WTC11 (cell line): Measurements from ENCODE around the gene UAP1L1. TPM values are rescaled to one million over a fixed set of nuclear protein-coding genes. Genes with fewer than 3 reads are reported as not detected.

ENCODE experiments used
- AFF4 ChIP-seq: sonication (generic); formaldehyde crosslinking; IDR thresholded peaks from 2 replicates; pipeline ENCODE4 v1.8.1; 2023; ENCODE audit warnings: mild to moderate bottlenecking, missing genetic modification reagents, borderline replicate concordance
- ATF1 ChIP-seq: sonication (generic); formaldehyde crosslinking; IDR thresholded peaks from 2 replicates; pipeline ENCODE4 v1.8.1; 2023; ENCODE audit warnings: mild to moderate bottlenecking, moderate library complexity, missing genetic modification reagents
- CREM ChIP-seq: sonication (generic); formaldehyde crosslinking; IDR thresholded peaks from 2 replicates; pipeline ENCODE4 v1.8.1; 2022; ENCODE audit warnings: mild to moderate bottlenecking, missing genetic modification reagents, moderate library complexity
- ETV6 ChIP-seq: sonication (generic); formaldehyde crosslinking; IDR thresholded peaks from 2 replicates; pipeline ENCODE4 v1.8.1; 2022; ENCODE audit warnings: mild to moderate bottlenecking, missing genetic modification reagents
- FOXJ3 ChIP-seq: sonication (generic); formaldehyde crosslinking; IDR thresholded peaks from 2 replicates; pipeline ENCODE4 v1.9.0; 2021; ENCODE audit warnings: missing genetic modification reagents, mild to moderate bottlenecking, borderline replicate concordance
- FOXK1 ChIP-seq: sonication (generic); formaldehyde crosslinking; IDR thresholded peaks from 2 replicates; pipeline ENCODE4 v1.8.0; 2022; ENCODE audit warnings: mild to moderate bottlenecking, moderate library complexity, missing genetic modification reagents
- FOXP1 ChIP-seq: sonication (generic); formaldehyde crosslinking; IDR thresholded peaks from 2 replicates; pipeline ENCODE4 v1.8.0; 2022; ENCODE audit warnings: missing genetic modification reagents, mild to moderate bottlenecking, moderate library complexity, borderline replicate concordance
- FOXP4 ChIP-seq: sonication (generic); formaldehyde crosslinking; IDR thresholded peaks from 2 replicates; pipeline ENCODE4 v1.8.0; 2022; ENCODE audit warnings: mild to moderate bottlenecking, missing genetic modification reagents
- GABPB1 ChIP-seq: sonication (generic); formaldehyde crosslinking; IDR thresholded peaks from 2 replicates; pipeline ENCODE4 v1.8.1; 2023; ENCODE audit warnings: mild to moderate bottlenecking, missing genetic modification reagents
- JUN ChIP-seq: sonication (generic); formaldehyde crosslinking; IDR thresholded peaks from 2 replicates; pipeline ENCODE4 v1.8.0; 2023; ENCODE audit warnings: mild to moderate bottlenecking, missing genetic modification reagents
- NFE2L1 ChIP-seq: sonication (generic); formaldehyde crosslinking; IDR thresholded peaks from 2 replicates; pipeline ENCODE4 v1.8.1; 2023; ENCODE audit warnings: missing genetic modification reagents
- NFYB ChIP-seq: sonication (generic); formaldehyde crosslinking; conservative IDR thresholded peaks from 2 replicates; pipeline ENCODE4 v1.8.0; 2022; ENCODE audit warnings: low read depth, missing genetic modification reagents
- NR2C2 ChIP-seq: sonication (generic); formaldehyde crosslinking; IDR thresholded peaks from 2 replicates; pipeline ENCODE4 v1.8.0; 2022; ENCODE audit warnings: mild to moderate bottlenecking, missing genetic modification reagents
- RELA ChIP-seq: sonication (generic); formaldehyde crosslinking; IDR thresholded peaks from 2 replicates; pipeline ENCODE4 v1.8.1; 2022; ENCODE audit warnings: missing genetic modification reagents, mild to moderate bottlenecking, borderline replicate concordance
- ZBTB21 ChIP-seq: sonication (generic); formaldehyde crosslinking; IDR thresholded peaks from 2 replicates; pipeline ENCODE4 v1.8.1; 2023; ENCODE audit warnings: mild to moderate bottlenecking, missing genetic modification reagents, borderline replicate concordance
- ZNF232 ChIP-seq: sonication (generic); formaldehyde crosslinking; IDR thresholded peaks from 2 replicates; pipeline ENCODE4 v1.8.0; 2022; ENCODE audit warnings: mild to moderate bottlenecking, missing genetic modification reagents
- ZNF671 ChIP-seq: fragments of 250-450 bp; sonication (Bioruptor Pico); IDR thresholded peaks from 2 replicates; pipeline ENCODE4 v1.8.0; 2021; ENCODE audit warnings: mild to moderate bottlenecking
- total RNA-seq: library from RNA; stranded (reverse); gene quantifications from 3 replicates; pipeline ENCODE4 v1.2.3, GENCODE V29; 2021
- TF ChIP-seq, protein P1 (sequence below): sonication (generic); formaldehyde crosslinking; IDR thresholded peaks from 2 replicates; pipeline ENCODE4 v1.8.0; 2023; ENCODE audit warnings: missing genetic modification reagents, mild to moderate bottlenecking, borderline replicate concordance
- TF ChIP-seq, protein P2 (sequence below): fragments of 250-450 bp; sonication (Bioruptor Pico); IDR thresholded peaks from 2 replicates; pipeline ENCODE4 v1.9.0; 2021; ENCODE audit warnings: mild to moderate bottlenecking
- TF ChIP-seq, protein P3 (sequence below): sonication (generic); formaldehyde crosslinking; IDR thresholded peaks from 2 replicates; pipeline ENCODE4 v1.8.0; 2022; ENCODE audit warnings: missing genetic modification reagents

UAP1L1 gene
- total RNA-seq, 1 experiment from 2014 or later: 17.7 TPM

DNA sequence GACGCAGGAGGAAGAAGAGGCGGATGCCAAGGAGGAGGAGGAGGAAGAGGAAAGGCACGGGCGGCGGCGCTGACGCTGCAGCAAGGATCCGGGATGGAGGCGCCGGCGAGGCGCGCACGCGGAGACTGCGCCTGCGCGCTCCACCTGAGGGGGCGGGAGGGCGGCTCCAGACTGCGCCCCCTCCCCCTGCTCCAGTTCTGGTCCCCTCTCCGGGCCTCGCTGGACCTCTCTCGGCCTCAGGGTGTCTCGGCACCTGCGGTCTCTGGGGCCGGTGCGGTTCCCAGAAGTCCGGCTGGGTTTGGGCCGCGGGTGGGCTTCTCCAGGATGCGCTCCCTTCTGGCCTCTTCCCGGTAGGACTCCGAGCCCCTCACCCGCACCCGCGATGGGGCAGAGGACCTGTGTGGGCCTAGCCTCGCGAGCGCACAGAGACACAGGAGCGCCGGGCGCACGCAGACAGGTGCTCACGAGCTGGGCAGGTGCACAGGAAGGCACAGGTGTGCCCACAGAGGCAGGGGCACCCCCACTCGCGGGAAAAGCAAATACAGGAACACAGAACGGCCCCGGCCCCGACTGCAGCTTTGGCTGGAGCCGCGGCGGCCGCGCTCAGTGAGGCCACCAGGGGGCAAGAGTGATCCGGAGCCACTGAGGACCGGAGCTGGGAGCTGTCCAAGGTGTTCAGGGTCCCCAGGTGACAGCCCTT lies 31.1 kb upstream of the UAP1L1 start, which contains the start of gene NPDC1 (continued):
- TF ChIP-seq, protein P1, sequence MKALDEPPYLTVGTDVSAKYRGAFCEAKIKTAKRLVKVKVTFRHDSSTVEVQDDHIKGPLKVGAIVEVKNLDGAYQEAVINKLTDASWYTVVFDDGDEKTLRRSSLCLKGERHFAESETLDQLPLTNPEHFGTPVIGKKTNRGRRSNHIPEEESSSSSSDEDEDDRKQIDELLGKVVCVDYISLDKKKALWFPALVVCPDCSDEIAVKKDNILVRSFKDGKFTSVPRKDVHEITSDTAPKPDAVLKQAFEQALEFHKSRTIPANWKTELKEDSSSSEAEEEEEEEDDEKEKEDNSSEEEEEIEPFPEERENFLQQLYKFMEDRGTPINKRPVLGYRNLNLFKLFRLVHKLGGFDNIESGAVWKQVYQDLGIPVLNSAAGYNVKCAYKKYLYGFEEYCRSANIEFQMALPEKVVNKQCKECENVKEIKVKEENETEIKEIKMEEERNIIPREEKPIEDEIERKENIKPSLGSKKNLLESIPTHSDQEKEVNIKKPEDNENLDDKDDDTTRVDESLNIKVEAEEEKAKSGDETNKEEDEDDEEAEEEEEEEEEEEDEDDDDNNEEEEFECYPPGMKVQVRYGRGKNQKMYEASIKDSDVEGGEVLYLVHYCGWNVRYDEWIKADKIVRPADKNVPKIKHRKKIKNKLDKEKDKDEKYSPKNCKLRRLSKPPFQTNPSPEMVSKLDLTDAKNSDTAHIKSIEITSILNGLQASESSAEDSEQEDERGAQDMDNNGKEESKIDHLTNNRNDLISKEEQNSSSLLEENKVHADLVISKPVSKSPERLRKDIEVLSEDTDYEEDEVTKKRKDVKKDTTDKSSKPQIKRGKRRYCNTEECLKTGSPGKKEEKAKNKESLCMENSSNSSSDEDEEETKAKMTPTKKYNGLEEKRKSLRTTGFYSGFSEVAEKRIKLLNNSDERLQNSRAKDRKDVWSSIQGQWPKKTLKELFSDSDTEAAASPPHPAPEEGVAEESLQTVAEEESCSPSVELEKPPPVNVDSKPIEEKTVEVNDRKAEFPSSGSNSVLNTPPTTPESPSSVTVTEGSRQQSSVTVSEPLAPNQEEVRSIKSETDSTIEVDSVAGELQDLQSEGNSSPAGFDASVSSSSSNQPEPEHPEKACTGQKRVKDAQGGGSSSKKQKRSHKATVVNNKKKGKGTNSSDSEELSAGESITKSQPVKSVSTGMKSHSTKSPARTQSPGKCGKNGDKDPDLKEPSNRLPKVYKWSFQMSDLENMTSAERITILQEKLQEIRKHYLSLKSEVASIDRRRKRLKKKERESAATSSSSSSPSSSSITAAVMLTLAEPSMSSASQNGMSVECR (CRISPR knock-in tag): peak; percentile 96
- TF ChIP-seq ATF1 (0 out of 2 replicates have a peak, but pooled peaks have one; percentile 54), NR2C2 (CRISPR knock-in tag) (no peak), NFE2L1 (CRISPR knock-in tag) (peak; percentile 66; the same call in 1 of the 2 replicates), FOXJ3 (no peak), CREM (CRISPR knock-in tag) (0 out of 2 replicates have a peak, but pooled peaks have one; percentile 3), FOXK1 (CRISPR knock-in tag) (peak; percentile 47; the same call in 1 of the 2 replicates), NFYB (CRISPR knock-in tag) (no peak), ZBTB21 (CRISPR knock-in tag) (no peak; the same call in 1 of the 2 replicates), JUN (CRISPR knock-in tag) (peak; percentile 86; the same call in 1 of the 2 replicates), FOXP4 (CRISPR knock-in tag) (peak; percentile 80), ZNF671 (no peak), AFF4 (CRISPR knock-in tag) (0 out of 2 replicates have a peak, but pooled peaks have one; percentile 53), ZNF232 (CRISPR knock-in tag) (peak; percentile 9; the same call in 1 of the 2 replicates), GABPB1 (CRISPR knock-in tag) (0 out of 2 replicates have a peak, but pooled peaks have one; percentile 22), RELA (CRISPR knock-in tag) (peak; percentile 71; the same call in 1 of the 2 replicates), FOXP1 (no peak; the same call in none of the 2 replicates), ETV6 (CRISPR knock-in tag) (peak; percentile 56; the same call in 1 of the 2 replicates)
- TF ChIP-seq, protein P2, sequence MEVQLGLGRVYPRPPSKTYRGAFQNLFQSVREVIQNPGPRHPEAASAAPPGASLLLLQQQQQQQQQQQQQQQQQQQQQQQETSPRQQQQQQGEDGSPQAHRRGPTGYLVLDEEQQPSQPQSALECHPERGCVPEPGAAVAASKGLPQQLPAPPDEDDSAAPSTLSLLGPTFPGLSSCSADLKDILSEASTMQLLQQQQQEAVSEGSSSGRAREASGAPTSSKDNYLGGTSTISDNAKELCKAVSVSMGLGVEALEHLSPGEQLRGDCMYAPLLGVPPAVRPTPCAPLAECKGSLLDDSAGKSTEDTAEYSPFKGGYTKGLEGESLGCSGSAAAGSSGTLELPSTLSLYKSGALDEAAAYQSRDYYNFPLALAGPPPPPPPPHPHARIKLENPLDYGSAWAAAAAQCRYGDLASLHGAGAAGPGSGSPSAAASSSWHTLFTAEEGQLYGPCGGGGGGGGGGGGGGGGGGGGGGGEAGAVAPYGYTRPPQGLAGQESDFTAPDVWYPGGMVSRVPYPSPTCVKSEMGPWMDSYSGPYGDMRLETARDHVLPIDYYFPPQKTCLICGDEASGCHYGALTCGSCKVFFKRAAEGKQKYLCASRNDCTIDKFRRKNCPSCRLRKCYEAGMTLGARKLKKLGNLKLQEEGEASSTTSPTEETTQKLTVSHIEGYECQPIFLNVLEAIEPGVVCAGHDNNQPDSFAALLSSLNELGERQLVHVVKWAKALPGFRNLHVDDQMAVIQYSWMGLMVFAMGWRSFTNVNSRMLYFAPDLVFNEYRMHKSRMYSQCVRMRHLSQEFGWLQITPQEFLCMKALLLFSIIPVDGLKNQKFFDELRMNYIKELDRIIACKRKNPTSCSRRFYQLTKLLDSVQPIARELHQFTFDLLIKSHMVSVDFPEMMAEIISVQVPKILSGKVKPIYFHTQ (CRISPR knock-in tag): no peak
- TF ChIP-seq, protein P3, sequence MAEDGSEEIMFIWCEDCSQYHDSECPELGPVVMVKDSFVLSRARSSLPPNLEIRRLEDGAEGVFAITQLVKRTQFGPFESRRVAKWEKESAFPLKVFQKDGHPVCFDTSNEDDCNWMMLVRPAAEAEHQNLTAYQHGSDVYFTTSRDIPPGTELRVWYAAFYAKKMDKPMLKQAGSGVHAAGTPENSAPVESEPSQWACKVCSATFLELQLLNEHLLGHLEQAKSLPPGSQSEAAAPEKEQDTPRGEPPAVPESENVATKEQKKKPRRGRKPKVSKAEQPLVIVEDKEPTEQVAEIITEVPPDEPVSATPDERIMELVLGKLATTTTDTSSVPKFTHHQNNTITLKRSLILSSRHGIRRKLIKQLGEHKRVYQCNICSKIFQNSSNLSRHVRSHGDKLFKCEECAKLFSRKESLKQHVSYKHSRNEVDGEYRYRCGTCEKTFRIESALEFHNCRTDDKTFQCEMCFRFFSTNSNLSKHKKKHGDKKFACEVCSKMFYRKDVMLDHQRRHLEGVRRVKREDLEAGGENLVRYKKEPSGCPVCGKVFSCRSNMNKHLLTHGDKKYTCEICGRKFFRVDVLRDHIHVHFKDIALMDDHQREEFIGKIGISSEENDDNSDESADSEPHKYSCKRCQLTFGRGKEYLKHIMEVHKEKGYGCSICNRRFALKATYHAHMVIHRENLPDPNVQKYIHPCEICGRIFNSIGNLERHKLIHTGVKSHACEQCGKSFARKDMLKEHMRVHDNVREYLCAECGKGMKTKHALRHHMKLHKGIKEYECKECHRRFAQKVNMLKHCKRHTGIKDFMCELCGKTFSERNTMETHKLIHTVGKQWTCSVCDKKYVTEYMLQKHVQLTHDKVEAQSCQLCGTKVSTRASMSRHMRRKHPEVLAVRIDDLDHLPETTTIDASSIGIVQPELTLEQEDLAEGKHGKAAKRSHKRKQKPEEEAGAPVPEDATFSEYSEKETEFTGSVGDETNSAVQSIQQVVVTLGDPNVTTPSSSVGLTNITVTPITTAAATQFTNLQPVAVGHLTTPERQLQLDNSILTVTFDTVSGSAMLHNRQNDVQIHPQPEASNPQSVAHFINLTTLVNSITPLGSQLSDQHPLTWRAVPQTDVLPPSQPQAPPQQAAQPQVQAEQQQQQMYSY: 0 out of 2 replicates have a peak, but pooled peaks have one; percentile 20
